Activated B cell treated with CpG ODN at 0.5 μM for 24 hours (primary cell): ENCODE results near the gene ZNF136. TPM values are rescaled to one million over a fixed set of nuclear protein-coding genes. Genes with fewer than 3 reads are reported as not detected.

Experiments used
- ATAC-seq: fragments of 200-7000 bp; cut with Tn5 transposase; one replicate; pipeline ENCODE4 v1.10.0; 2021; ENCODE audit warnings: low read depth, mild to moderate bottlenecking, moderate library complexity
- CTCF ChIA-PET: fragments of 350-600 bp; sonication (Branson Sonifier 250); formaldehyde crosslinking; loops from one replicate; lab custom pipeline; 2021; ENCODE audit warnings: antibody characterized with exemption; lab: Charles Lee
- POLR2A ChIA-PET: fragments of 350-600 bp; sonication (Branson Sonifier 250); formaldehyde crosslinking; loops from one replicate; lab custom pipeline; 2021; ENCODE audit warnings: antibody characterized with exemption; lab: Charles Lee
- DNase-seq: peaks from one replicate; pipeline ENCODE4 v3.0.0; 2022
- H3K27ac Mint-ChIP-seq: one replicate; pipeline ENCODE4 v1.8.0; 2020; ENCODE audit warnings: mixed read lengths
- H3K27me3 Mint-ChIP-seq: one replicate; pipeline ENCODE4 v1.8.0; 2021; ENCODE audit warnings: mixed read lengths
- H3K36me3 Mint-ChIP-seq: one replicate; pipeline ENCODE4 v1.8.0; 2021; ENCODE audit warnings: low read depth, mixed read lengths
- H3K4me1 Mint-ChIP-seq: one replicate; pipeline ENCODE4 v1.8.0; 2021; ENCODE audit warnings: mixed read lengths
- H3K4me3 Mint-ChIP-seq: one replicate; pipeline ENCODE4 v1.8.0; 2020; ENCODE audit warnings: mild to moderate bottlenecking, mixed read lengths
- H3K9me3 Mint-ChIP-seq: one replicate; pipeline ENCODE4 v1.8.0; 2020; ENCODE audit warnings: mixed read lengths
- intact Hi-C: fragments of 100-400 bp; cut with micrococcal nuclease; formaldehyde crosslinking; loops from one replicate; pipeline ENCODE4 v1.15.1; 2024
- total RNA-seq: library from RNA; stranded (reverse); gene quantifications from 2 replicates; pipeline ENCODE4 v1.2.3, GENCODE V29; 2022
- TF ChIP-seq, protein P1 (sequence below): fragments of 200-600 bp; IDR thresholded peaks from one replicate; pipeline ENCODE4 v1.8.0; 2022; ENCODE audit warnings: antibody characterized with exemption, mild to moderate bottlenecking

The ZNF136 gene
- total RNA-seq, 1 donor from 2014 or later: 24.6 TPM

DNA sequence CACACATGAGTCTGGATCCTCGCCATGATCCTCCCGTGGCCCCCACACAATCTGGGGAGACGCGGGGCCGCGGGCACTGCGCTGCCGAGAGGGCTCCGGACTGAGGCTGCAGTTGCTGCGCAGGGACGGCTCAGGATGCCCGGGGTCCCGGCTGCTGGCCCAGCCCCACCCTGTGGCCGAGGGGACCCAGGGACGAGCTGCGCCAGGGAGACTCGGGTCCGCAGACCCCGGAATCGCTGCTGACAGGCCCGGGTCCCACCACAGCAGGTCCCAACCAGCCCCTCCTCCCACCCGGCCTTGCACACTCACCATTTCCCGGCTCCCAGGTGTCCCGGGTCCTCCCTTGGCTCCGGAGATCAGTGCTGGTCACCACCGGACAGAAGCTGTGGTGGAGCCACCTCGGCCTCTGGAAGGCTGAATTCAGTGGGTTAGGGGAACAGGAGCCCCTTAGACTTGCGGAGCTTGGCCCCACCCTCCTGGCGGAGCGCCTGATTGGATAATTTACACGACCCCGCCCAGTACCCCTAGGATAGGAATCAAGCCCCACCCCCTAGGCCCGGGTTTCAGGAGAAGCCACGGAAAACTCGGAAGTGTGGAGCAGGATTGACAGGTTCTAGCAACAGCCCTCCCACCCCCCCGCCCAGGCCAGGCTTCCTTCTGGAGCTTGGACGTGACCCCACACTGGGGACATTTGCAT, 74.4 kb downstream of the ZNF136 start:
- CTCF ChIA-PET: no interaction called here
- peaks cover 50% of the 10 kb centered on the region for H3K36me3 Mint-ChIP-seq
- intact Hi-C loops: no loop called here

More for the DNA sequence above, 74.4 kb downstream of the ZNF136 start:
- TF ChIP-seq, protein P1, sequence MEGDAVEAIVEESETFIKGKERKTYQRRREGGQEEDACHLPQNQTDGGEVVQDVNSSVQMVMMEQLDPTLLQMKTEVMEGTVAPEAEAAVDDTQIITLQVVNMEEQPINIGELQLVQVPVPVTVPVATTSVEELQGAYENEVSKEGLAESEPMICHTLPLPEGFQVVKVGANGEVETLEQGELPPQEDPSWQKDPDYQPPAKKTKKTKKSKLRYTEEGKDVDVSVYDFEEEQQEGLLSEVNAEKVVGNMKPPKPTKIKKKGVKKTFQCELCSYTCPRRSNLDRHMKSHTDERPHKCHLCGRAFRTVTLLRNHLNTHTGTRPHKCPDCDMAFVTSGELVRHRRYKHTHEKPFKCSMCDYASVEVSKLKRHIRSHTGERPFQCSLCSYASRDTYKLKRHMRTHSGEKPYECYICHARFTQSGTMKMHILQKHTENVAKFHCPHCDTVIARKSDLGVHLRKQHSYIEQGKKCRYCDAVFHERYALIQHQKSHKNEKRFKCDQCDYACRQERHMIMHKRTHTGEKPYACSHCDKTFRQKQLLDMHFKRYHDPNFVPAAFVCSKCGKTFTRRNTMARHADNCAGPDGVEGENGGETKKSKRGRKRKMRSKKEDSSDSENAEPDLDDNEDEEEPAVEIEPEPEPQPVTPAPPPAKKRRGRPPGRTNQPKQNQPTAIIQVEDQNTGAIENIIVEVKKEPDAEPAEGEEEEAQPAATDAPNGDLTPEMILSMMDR: no peak
- Mint-ChIP-seq H3K9me3 (peaks cover 9% of the 10 kb centered on the region), H3K4me1 (no peaks in the 10 kb centered on the region), H3K27me3 (no peaks in the 10 kb centered on the region), H3K27ac (no peak overlapping the region), H3K4me3 (no peak overlapping the region)
- POLR2A ChIA-PET: interaction anchor here (1.1 kb wide), 1 partner anchor 96 kb away, joined by 3 read pairs; the partner anchor contains the start of gene ZNF563
- DNase-seq (no peak), ATAC-seq (no peak)

Other genes with a start within 250 kb of the ZNF136 start
- gene ZNF700, start 238.0 kb upstream of the ZNF136 start, total RNA-seq: 24.5 and 33.1 TPM in 2 replicates
- gene ZNF763, start 198.1 kb upstream of the ZNF136 start, total RNA-seq: 9.8 and 10.0 TPM in 2 replicates
- gene ZNF433, start 127.4 kb upstream of the ZNF136 start, total RNA-seq: 6.9 and 8.6 TPM in 2 replicates
- 1.2 and 1.6 TPM in 2 replicates for gene ZNF878, start 110.1 kb upstream of the ZNF136 start, total RNA-seq
- gene ZNF844, start 98.4 kb upstream of the ZNF136 start, total RNA-seq: 24.8 and 27.7 TPM in 2 replicates
- 4.2 and 8.5 TPM in 2 replicates for gene ZNF20, start 22.7 kb upstream of the ZNF136 start, total RNA-seq
- 6.5 and 8.1 TPM in 2 replicates for gene ZNF625, start 6.4 kb upstream of the ZNF136 start, total RNA-seq
- 20.6 and 26.4 TPM in 2 replicates for gene ZNF44, start 131.8 kb downstream of the ZNF136 start, total RNA-seq
- gene ZNF563, start 170.5 kb downstream of the ZNF136 start, total RNA-seq: 3.6 and 3.7 TPM in 2 replicates
- 6.9 and 8.7 TPM in 2 replicates for gene ZNF442, start 202.6 kb downstream of the ZNF136 start, total RNA-seq
- 6.8 and 6.9 TPM in 2 replicates for gene ZNF799, start 238.2 kb downstream of the ZNF136 start, total RNA-seq